Measurements from ENCODE around the gene ALG8. TPM values are rescaled to one million over a fixed set of nuclear protein-coding genes. Genes with fewer than 3 reads are reported as not detected.
"Not testable (repeated sequence)": the region's sequence is repeated elsewhere in the genome, so short reads cannot be mapped to it uniquely, and the experiment has no call there.

The ALG8 gene
- polyA plus RNA-seq, 1 donor (not counting 4 experiments of a cell fraction or from before 2014, with no cell fraction given), result 71.8 TPM

GRCh38 chr11:78177216-78177615, 37.8 kb upstream of the ALG8 start:
- H3K9me3 ChIP-seq (ENCODE audit: control insufficient read depth, low read depth, low read length), result no peaks in the 10 kb centered on the region
- no peak overlapping the region for H3K4me2 ChIP-seq (ENCODE audit: control insufficient read depth, extremely low read depth, insufficient read depth, low read depth, low read length)
- H3K27ac ChIP-seq (ENCODE audit: control insufficient read depth, insufficient read depth, low read length), result no peak overlapping the region
- TF ChIP-seq CTCF (optimal IDR thresholded peaks at IDR 0.05 in 1 of 3, IDR thresholded peaks at IDR 0.05 in 1 of 3, conservative IDR thresholded peaks at IDR 0.05 in 1 of 3; ENCODE audit: extremely low read depth in 1 of 3, insufficient read depth in 2 of 3, low read length in 3 of 3) (no peak), EZH2 (IDR thresholded peaks at IDR 0.05; ENCODE audit: low read length) (no peak)
- no peaks in the 10 kb centered on the region for H3K4me1 ChIP-seq (ENCODE audit: control insufficient read depth, extremely low read depth, insufficient read depth, low read length)
- H3K4me3 ChIP-seq (ENCODE audit: control insufficient read depth in 2 of 3, extremely low read depth in 1 of 3, insufficient read depth in 2 of 3, low read depth in 1 of 3, low read length in 3 of 3), result no peak overlapping the region
- no peaks in the 10 kb centered on the region for H3K27me3 ChIP-seq (ENCODE audit: control insufficient read depth, extremely low read depth, insufficient read depth, low read length)
- no peak for DNase-seq (ENCODE audit: low read depth, low spot score)
- H3K79me2 ChIP-seq (ENCODE audit: control insufficient read depth, insufficient read depth, low read length), result no peaks in the 10 kb centered on the region
- no peak overlapping the region for H2AFZ ChIP-seq (ENCODE audit: control insufficient read depth, low read length)
- H3K36me3 ChIP-seq (ENCODE audit: control insufficient read depth in 2 of 2, extremely low read depth in 1 of 2, insufficient read depth in 2 of 2, low read length in 2 of 2), result peaks cover 4 to 15% of the 10 kb centered on the region in 2 experiments
- H3K9ac ChIP-seq (ENCODE audit: control insufficient read depth, extremely low read depth, insufficient read depth, low read length), result no peak overlapping the region
- H3K9me1 ChIP-seq (ENCODE audit: control insufficient read depth, extremely low read depth, insufficient read depth, low read length), result no peaks in the 10 kb centered on the region
- no peaks in the 10 kb centered on the region for H4K20me1 ChIP-seq (ENCODE audit: control insufficient read depth, extremely low read depth, insufficient read depth, low read length)
- FAIRE-seq, result no peak
- dilution Hi-C loops (cut with MboI; ENCODE audit: extremely low pct_ligation_motif_present, low sequenced_read_pairs), result no loop called here

- H3K79me2 ChIP-seq (ENCODE audit: control insufficient read depth, insufficient read depth, low read length), result no peaks in the 10 kb centered on the region
- no peak overlapping the region for H2AFZ ChIP-seq (ENCODE audit: control insufficient read depth, low read length)
- H3K4me2 ChIP-seq (ENCODE audit: control insufficient read depth, extremely low read depth, insufficient read depth, low read depth, low read length), result no peak overlapping the region
- TF ChIP-seq CTCF (optimal IDR thresholded peaks at IDR 0.05 in 1 of 3, IDR thresholded peaks at IDR 0.05 in 1 of 3, conservative IDR thresholded peaks at IDR 0.05 in 1 of 3; ENCODE audit: extremely low read depth in 1 of 3, insufficient read depth in 2 of 3, low read length in 3 of 3), result no peak
- TF ChIP-seq EZH2 (IDR thresholded peaks at IDR 0.05; ENCODE audit: low read length), result no peak
- dilution Hi-C loops (cut with MboI; ENCODE audit: extremely low pct_ligation_motif_present, low sequenced_read_pairs), result no loop called here
- no peak overlapping the region for H3K27ac ChIP-seq (ENCODE audit: control insufficient read depth, insufficient read depth, low read length)
- H3K4me1 ChIP-seq (ENCODE audit: control insufficient read depth, extremely low read depth, insufficient read depth, low read length), result no peaks in the 10 kb centered on the region
- no peaks in the 10 kb centered on the region for H4K20me1 ChIP-seq (ENCODE audit: control insufficient read depth, extremely low read depth, insufficient read depth, low read length)
- no peak for FAIRE-seq
- H3K36me3 ChIP-seq (ENCODE audit: control insufficient read depth in 2 of 2, extremely low read depth in 1 of 2, insufficient read depth in 2 of 2, low read length in 2 of 2), result peaks cover 4 to 18% of the 10 kb centered on the region in 2 experiments
- no peak overlapping the region for H3K9ac ChIP-seq (ENCODE audit: control insufficient read depth, extremely low read depth, insufficient read depth, low read length)
- no peaks in the 10 kb centered on the region for H3K27me3 ChIP-seq (ENCODE audit: control insufficient read depth, extremely low read depth, insufficient read depth, low read length)
- no peaks in the 10 kb centered on the region for H3K9me3 ChIP-seq (ENCODE audit: control insufficient read depth, low read depth, low read length)
- DNase-seq (ENCODE audit: low read depth, low spot score), result no peak
- H3K4me3 ChIP-seq (ENCODE audit: control insufficient read depth in 2 of 3, extremely low read depth in 1 of 3, insufficient read depth in 2 of 3, low read depth in 1 of 3, low read length in 3 of 3), result no peak overlapping the region
- no peaks in the 10 kb centered on the region for H3K9me1 ChIP-seq (ENCODE audit: control insufficient read depth, extremely low read depth, insufficient read depth, low read length)
Observed at GRCh38 chr11:78176605-78177141, 37.2 kb upstream of the ALG8 start.

GRCh38 chr11:78175862-78176261, 36.4 kb upstream of the ALG8 start:
- H3K4me3 ChIP-seq (ENCODE audit: control insufficient read depth in 2 of 3, extremely low read depth in 1 of 3, insufficient read depth in 2 of 3, low read depth in 1 of 3, low read length in 3 of 3); H2AFZ ChIP-seq (ENCODE audit: control insufficient read depth, low read length); H3K9me3 ChIP-seq (ENCODE audit: control insufficient read depth, low read depth, low read length); H4K20me1 ChIP-seq (ENCODE audit: control insufficient read depth, extremely low read depth, insufficient read depth, low read length); H3K27me3 ChIP-seq (ENCODE audit: control insufficient read depth, extremely low read depth, insufficient read depth, low read length); DNase-seq (ENCODE audit: low read depth, low spot score); H3K27ac ChIP-seq (ENCODE audit: control insufficient read depth, insufficient read depth, low read length); H3K4me1 ChIP-seq (ENCODE audit: control insufficient read depth, extremely low read depth, insufficient read depth, low read length); H3K9me1 ChIP-seq (ENCODE audit: control insufficient read depth, extremely low read depth, insufficient read depth, low read length); H3K4me2 ChIP-seq (ENCODE audit: control insufficient read depth, extremely low read depth, insufficient read depth, low read depth, low read length); H3K9ac ChIP-seq (ENCODE audit: control insufficient read depth, extremely low read depth, insufficient read depth, low read length); dilution Hi-C loops (cut with MboI; ENCODE audit: extremely low pct_ligation_motif_present, low sequenced_read_pairs); H3K79me2 ChIP-seq (ENCODE audit: control insufficient read depth, insufficient read depth, low read length); FAIRE-seq: not testable (repeated sequence)
- H3K36me3 ChIP-seq (ENCODE audit: control insufficient read depth in 2 of 2, extremely low read depth in 1 of 2, insufficient read depth in 2 of 2, low read length in 2 of 2), result peaks cover 4 to 18% of the 10 kb centered on the region in 2 experiments

All from keratinocyte (primary cell).